Smooth muscle cell of the umbilical artery (primary cell): Measurements from ENCODE around the gene C16orf54. TPM values are rescaled to one million over a fixed set of nuclear protein-coding genes. Genes with fewer than 3 reads are reported as not detected.

Experiments used
- total RNA-seq: library from RNA; depleted of rRNA; stranded (reverse); fragments of >200 nt; gene quantifications from 2 replicates; pipeline ENCODE4 v1.2.3, GENCODE V29; 2014

C16orf54 gene, protein sequence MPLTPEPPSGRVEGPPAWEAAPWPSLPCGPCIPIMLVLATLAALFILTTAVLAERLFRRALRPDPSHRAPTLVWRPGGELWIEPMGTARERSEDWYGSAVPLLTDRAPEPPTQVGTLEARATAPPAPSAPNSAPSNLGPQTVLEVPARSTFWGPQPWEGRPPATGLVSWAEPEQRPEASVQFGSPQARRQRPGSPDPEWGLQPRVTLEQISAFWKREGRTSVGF
- not detected in 2 replicates for total RNA-seq

DNA sequence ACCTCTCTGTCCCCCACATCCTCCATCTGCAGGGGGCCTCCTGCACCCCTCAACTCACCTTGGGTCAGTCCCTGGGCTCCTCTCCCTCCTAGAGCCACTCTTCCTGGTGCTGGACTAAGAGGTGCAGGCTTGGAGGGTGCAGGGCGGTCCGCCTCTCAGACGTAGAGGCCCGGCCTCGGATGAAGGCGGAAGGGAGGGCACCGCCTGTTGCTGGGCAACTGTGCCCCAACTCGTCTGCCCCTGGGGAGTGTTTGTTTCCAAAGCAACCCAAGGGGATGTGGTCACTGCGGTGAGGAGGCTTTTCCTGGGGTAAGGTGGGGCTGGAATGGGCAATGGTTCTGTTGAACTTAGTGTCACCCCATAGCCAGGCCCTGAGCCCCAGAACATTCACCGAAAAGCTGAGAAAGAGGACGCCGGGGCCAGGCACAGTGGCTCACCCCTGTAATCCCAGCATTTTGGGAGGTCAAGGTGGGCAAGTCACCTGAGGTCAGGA is at the start of gene C16orf54:
TSS of gene C16orf54 (minus strand) at position 138 of the 493 bp plus-strand sequence. CDS start 1,039 bp downstream, outside the sequence.

DNA sequence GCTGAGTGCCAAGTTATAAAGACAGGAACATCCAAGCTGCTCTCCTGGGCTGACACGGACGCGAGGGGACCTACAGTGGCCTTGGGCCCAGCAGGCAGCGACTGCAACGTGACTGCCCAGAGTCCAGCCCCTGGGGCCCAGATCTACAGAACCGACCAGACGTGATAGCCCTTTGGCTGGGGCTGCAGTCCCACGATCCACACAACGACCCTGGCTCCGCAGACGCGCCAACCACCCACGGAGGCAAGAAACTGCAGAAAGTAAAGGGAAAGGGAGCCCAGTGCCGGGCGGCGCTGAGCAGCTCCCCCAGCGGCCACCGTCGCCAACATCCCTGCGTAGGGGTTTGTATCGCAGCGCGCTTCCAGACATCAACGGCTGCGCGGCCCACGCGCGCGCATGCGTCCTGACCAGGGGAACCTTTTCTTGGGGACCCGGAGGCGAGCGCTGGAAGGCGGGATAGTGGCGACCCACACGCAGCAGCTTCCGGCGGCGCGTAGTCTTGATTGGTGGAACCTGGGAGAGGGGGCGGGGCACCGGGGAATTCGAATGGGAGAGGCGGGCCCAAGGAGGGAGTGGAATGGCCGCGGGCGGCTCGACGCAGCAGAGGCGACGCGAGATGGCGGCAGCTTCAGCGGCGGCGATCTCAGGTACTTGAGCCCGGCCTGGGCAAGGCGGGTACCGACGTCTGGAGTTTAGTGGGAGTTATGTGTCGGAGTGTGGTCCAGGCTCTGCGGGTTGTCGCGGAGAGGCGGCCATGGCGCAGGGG is 44.6 kb upstream of the C16orf54 start, which contains the start of gene KIF22:
TSS of gene KIF22 (plus strand) at position 569 of the 766 bp plus-strand sequence. CDS start at position 578, 9 bp downstream.

DNA sequence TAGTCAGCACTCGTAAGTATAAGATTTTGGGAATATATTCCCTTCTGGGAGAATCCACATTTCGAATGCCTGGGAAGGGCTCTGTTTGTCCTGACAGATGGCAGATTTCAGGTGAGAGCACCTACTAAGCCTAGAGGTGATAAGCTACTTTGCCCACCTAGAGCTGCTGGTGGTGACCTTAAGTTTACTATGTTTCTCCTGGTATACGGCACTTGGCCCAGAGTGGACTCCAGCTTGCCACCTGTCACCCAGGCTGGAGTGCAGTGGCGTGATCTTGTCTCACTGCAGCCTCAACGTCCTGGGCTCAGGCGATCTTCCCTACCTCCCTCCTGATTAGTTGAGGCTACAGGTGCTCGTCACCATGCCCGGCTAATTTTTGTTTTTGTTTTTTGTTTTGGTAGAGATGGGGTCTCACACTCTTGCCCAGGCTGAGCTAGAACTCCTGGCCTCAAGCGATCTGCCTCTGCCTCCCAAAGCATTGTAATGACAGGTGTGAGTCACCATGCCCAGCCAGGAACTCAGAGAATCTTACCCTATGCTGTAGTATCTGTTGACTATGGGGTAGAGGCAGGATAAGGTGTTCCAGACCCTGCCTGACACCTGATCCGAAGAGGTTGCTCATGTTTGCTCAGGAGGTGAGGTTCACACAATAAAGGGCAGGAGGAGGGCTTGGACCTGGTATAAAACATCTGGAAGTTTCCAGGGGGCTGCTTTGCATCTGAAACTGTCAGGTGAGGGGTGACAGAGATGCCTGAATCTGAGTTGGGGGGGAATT is 32.0 kb upstream of the C16orf54 start, which contains the start of gene ZG16:
TSS of gene ZG16 (plus strand) at position 681 of the 775 bp plus-strand sequence. CDS start 1,011 bp downstream, outside the sequence.

Other genes starting within 250 kb of the C16orf54 start
- 11.0 and 27.6 TPM in 2 replicates for gene NPIPB12, start 239.6 kb downstream of the C16orf54 start, total RNA-seq
- gene SPN, start 82.7 kb downstream of the C16orf54 start, total RNA-seq, result not detected in 2 replicates
- 31.1 and 57.9 TPM in 2 replicates for gene QPRT, start 66.8 kb downstream of the C16orf54 start, total RNA-seq
- gene ZG16, start 32.3 kb upstream of the C16orf54 start, total RNA-seq, result not detected in 2 replicates
- 9.8 and 33.5 TPM in 2 replicates for gene KIF22, start 44.8 kb upstream of the C16orf54 start, total RNA-seq
- 89.4 and 125 TPM in 2 replicates for gene MAZ, start 60.5 kb upstream of the C16orf54 start, total RNA-seq
- 1.2 and 4.4 TPM in 2 replicates for gene PRRT2, start 66.2 kb upstream of the C16orf54 start, total RNA-seq
- gene PAGR1, start 70.2 kb upstream of the C16orf54 start, total RNA-seq, result 16.3 and 18.1 TPM in 2 replicates
- gene MVP, start 74.5 kb upstream of the C16orf54 start, total RNA-seq, result 209 and 363 TPM in 2 replicates
- gene CDIPT, start 117.2 kb upstream of the C16orf54 start, total RNA-seq, result 69.5 and 81.7 TPM in 2 replicates
- gene SEZ6L2, start 153.6 kb upstream of the C16orf54 start, total RNA-seq, result 18.4 and 37.0 TPM in 2 replicates
- gene ASPHD1, start 154.5 kb upstream of the C16orf54 start, total RNA-seq, result 8.0 and 12.5 TPM in 2 replicates
- 12.5 and 14.3 TPM in 2 replicates for gene KCTD13, start 180.2 kb upstream of the C16orf54 start, total RNA-seq
- gene TMEM219, start 216.1 kb upstream of the C16orf54 start, total RNA-seq, result 63.9 and 76.0 TPM in 2 replicates
- 53.4 and 72.9 TPM in 2 replicates for gene TAOK2, start 227.9 kb upstream of the C16orf54 start, total RNA-seq
- gene HIRIP3, start 249.6 kb upstream of the C16orf54 start, total RNA-seq, result 4.8 and 5.0 TPM in 2 replicates